PFSK-1 (cell line): ENCODE data around the gene EED.
A peak's percentile ranks its signal among the peaks of the same experiment; 100 is the strongest.

ENCODE experiments used
- FOXP2 ChIP-seq: optimal IDR thresholded peaks from 2 replicates; pipeline ENCODE3; 2011; ENCODE audit warnings: borderline replicate concordance, control low read depth, inconsistent platforms; ENCODE audit not compliant: insufficient read depth; ENCODE audit errors: extremely low read length, extremely low read depth
- POLR2AphosphoS5 ChIP-seq: IDR thresholded peaks from 2 replicates; pipeline ENCODE4 v1.6.1; 2012; ENCODE audit warnings: low read depth, mild to moderate bottlenecking, control low read depth, low read length, moderate library complexity
- REST ChIP-seq, 2 experiments: IDR thresholded peaks; 2 replicates each; pipeline versions ENCODE4 v1.6.1 to v1.8.0; 2011 to 2012; ENCODE audit warnings: low read depth in 2 of 2, low read length in 2 of 2, control low read depth in 1 of 2, inconsistent platforms in 1 of 2, mild to moderate bottlenecking in 1 of 2, moderate library complexity in 1 of 2; ENCODE audit not compliant: insufficient read depth in 1 of 2
- SIN3A ChIP-seq: IDR thresholded peaks from 2 replicates; pipeline ENCODE4 v1.6.1; 2012; ENCODE audit warnings: mild to moderate bottlenecking, low read length, moderate library complexity, borderline replicate concordance; ENCODE audit not compliant: insufficient read depth
- TAF1 ChIP-seq: IDR thresholded peaks from 2 replicates; pipeline ENCODE4 v1.6.1; 2012; ENCODE audit warnings: low read length, control low read depth, borderline replicate concordance; ENCODE audit not compliant: insufficient read depth

Gene EED

GRCh38 chr11:86294026-86294425, 49.5 kb downstream of the EED start:
- no peak for TF ChIP-seq TAF1
- TF ChIP-seq FOXP2: no peak
- no peak for TF ChIP-seq POLR2AphosphoS5
- no peak for TF ChIP-seq REST (IDR thresholded peaks at IDR 0.05; ENCODE audit: insufficient read depth in 1 of 2, low read depth in 2 of 2, low read length in 2 of 2)
- no peak for TF ChIP-seq SIN3A

GRCh38 chr11:86301742-86302091, 57.2 kb downstream of the EED start:
- TF ChIP-seq POLR2AphosphoS5 (no peak), FOXP2 (no peak)

DNA sequence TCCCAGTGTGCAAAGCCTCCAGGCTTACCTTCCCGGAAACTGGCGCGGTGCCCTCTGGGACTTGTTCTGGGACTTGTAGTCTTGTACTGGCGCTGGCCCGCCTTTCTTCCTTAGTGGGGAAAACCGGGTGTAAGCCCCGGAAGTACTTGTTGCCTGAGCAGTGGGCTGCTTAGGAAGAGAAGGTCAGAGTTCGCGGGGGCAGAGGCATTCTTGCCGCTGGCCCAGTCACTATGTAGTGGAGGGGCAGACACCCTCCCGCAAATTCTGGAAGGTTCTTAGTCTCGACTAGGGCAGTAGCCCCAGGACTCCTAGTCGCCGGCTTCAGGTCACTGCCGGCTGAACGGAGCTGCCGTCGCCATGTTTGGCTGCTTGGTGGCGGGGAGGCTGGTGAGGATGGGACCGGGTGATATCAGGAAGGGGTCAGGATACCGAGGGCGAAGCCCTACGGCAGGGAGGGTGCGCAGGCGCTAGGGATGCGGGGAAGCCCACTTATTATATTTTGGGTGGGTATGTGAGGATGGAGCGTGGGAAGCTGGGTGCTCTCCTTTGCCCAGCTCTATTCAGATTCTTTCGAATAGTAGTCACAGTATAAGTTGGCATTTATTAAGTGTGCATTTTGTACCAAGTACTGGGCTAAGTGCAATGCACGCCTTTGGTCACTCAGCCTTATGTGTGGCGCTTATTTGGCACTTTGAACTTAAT, 57.7 kb downstream of the EED start, which contains the start of gene HIKESHI:
TSS of gene HIKESHI (plus strand) at position 149 of the 702 bp plus-strand sequence. CDS start at position 358, 209 bp downstream.
- TF ChIP-seq REST (IDR thresholded peaks at IDR 0.05; ENCODE audit: insufficient read depth in 1 of 2, low read depth in 2 of 2, low read length in 2 of 2) (no peak), TAF1 (no peak), FOXP2 (peak; percentile 42), SIN3A (peak; percentile 87; the same call in 1 of the 2 replicates), POLR2AphosphoS5 (peak; percentile 82; the same call in 1 of the 2 replicates)

DNA sequence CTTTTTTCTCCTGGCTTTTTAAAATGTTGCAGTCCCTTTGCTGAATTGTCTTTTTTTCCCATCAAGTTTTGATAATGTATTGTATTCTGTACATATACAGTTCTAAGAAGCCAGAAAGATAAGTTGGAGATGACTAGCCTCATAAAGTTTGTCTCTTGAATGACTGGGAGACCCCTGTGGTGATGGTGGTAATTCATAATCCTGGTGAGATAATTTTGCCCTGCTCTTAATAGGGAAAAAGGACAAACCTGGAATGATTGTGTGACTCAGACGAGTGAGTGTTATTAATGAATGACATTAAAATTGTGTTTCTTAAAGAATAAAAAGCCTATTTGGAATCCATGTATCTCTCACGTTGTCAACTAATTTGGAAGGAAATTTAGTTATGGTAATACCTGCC, 58.7 kb downstream of the EED start:
- TF ChIP-seq REST (IDR thresholded peaks at IDR 0.05; ENCODE audit: insufficient read depth in 1 of 2, low read depth in 2 of 2, low read length in 2 of 2): no peak
- no peak for TF ChIP-seq POLR2AphosphoS5
- TF ChIP-seq SIN3A: no peak
- TF ChIP-seq TAF1: no peak

GRCh38 chr11:86313793-86314192, 69.2 kb downstream of the EED start:
- no peak for TF ChIP-seq REST (IDR thresholded peaks at IDR 0.05; ENCODE audit: insufficient read depth in 1 of 2, low read depth in 2 of 2, low read length in 2 of 2)
- no peak for TF ChIP-seq TAF1
- TF ChIP-seq FOXP2: no peak
- no peak for TF ChIP-seq POLR2AphosphoS5
- TF ChIP-seq SIN3A: no peak
